HG02981 (cell line): ENCODE measurements around the gene TTC17.

Experiments
- ATAC-seq: cut with Tn5 transposase; IDR thresholded peaks from one replicate; pipeline ENCODE4 v1.9.1; 2021; ENCODE audit warnings: mild to moderate bottlenecking, moderate library complexity; ENCODE audit not compliant: unreplicated experiment

TTC17 gene

GRCh38 chr11:43521471-43521870 is 162.8 kb downstream of the TTC17 start:
- no peak for ATAC-seq

GRCh38 chr11:43523632-43524031 is 164.9 kb downstream of the TTC17 start:
- ATAC-seq = no peak

DNA sequence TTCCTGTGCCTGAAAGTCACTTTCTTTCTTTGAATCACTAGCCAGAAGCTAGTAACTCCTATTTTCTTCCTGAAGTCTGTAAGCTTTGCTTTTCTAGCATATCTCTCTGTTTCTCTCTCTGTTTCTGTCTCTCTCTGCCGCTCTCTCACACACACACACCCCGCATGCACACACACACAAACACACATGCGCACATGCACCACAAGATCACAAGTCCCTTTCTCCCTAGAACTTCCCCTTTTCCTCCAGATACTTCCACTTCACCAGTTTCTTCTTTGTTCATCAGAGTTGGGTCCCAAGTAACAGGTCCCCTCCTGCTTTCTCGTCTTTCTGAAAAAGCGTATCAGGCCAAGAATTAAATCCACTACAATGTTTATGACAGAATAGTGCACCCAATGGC is 173.3 kb downstream of the TTC17 start:
- ATAC-seq = no peak

GRCh38 chr11:43537833-43538615 is 179.3 kb downstream of the TTC17 start:
- no peak for ATAC-seq

DNA sequence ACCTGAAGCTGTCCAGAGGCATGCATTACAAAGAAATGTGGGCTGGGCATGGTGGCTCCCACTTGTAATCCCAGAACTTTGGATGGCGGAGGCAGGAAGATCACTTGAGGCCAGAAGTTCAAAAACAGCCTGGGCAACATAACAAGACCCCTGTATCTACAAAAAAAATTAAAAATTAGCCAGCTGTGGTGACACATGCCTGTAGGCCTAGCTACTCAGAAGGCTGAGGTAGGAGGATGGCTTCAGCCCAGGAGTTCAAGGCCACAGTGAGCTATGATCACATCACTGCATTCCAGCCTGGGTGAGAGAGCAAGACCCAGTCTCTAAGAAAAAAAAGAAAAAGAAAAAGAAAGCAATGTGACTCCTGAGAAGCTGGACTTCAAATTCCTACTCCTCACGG is 183.3 kb downstream of the TTC17 start:
- ATAC-seq = no peak

GRCh38 chr11:43542750-43543712 is 184.3 kb downstream of the TTC17 start:
- no peak for ATAC-seq
